Osteocyte (in vitro differentiated cells): Measurements from ENCODE around the gene CMIP. TPM values are rescaled to one million over a fixed set of nuclear protein-coding genes. Genes with fewer than 3 reads are reported as not detected.

Experiments
- DNase-seq: peaks from one replicate; pipeline ENCODE4 v3.0.0; 2021; ENCODE audit warnings: mixed read lengths; ENCODE audit not compliant: unreplicated experiment; ENCODE audit errors: extremely low spot score
- H3K27ac Mint-ChIP-seq: one replicate; pipeline ENCODE4 v1.8.0; 2021; ENCODE audit warnings: mild to moderate bottlenecking, mixed read lengths; ENCODE audit not compliant: unreplicated experiment
- H3K27me3 Mint-ChIP-seq: one replicate; pipeline ENCODE4 v1.8.0; 2021; ENCODE audit warnings: mixed read lengths; ENCODE audit not compliant: unreplicated experiment
- H3K36me3 Mint-ChIP-seq: one replicate; pipeline ENCODE4 v1.8.0; 2021; ENCODE audit warnings: mixed read lengths; ENCODE audit not compliant: unreplicated experiment
- H3K4me1 Mint-ChIP-seq: one replicate; pipeline ENCODE4 v1.8.0; 2021; ENCODE audit warnings: mixed read lengths; ENCODE audit not compliant: unreplicated experiment
- H3K4me3 Mint-ChIP-seq: one replicate; pipeline ENCODE4 v1.8.0; 2021; ENCODE audit warnings: mild to moderate bottlenecking, moderate library complexity, mixed read lengths; ENCODE audit not compliant: unreplicated experiment
- H3K9me3 Mint-ChIP-seq: one replicate; pipeline ENCODE4 v1.8.0; 2021; ENCODE audit warnings: mixed read lengths; ENCODE audit not compliant: unreplicated experiment
- CTCF ChIP-seq: fragments of 200-600 bp; sonication (generic); IDR thresholded peaks from 2 replicates; pipeline ENCODE4 v1.5.0; 2021; ENCODE audit warnings: antibody characterized with exemption, mild to moderate bottlenecking, moderate library complexity
- total RNA-seq: library from RNA; stranded (reverse); gene quantifications from 2 replicates; pipeline ENCODE4 v1.2.1, GENCODE V29; 2021

CMIP gene
- total RNA-seq, 1 donor from 2014 or later: 38.0 TPM

- no peak overlapping the region for H3K4me3 Mint-ChIP-seq
- H3K27ac Mint-ChIP-seq: peak overlapping the region; percentile 10
Measured at GRCh38 chr16:81484908-81485624, 40.5 kb downstream of the CMIP start.

GRCh38 chr16:81485824-81486539 is 41.4 kb downstream of the CMIP start:
- Mint-ChIP-seq H3K27me3 (no peaks in the 10 kb centered on the region), H3K4me3 (no peak overlapping the region), H3K36me3 (peaks cover 4% of the 10 kb centered on the region), H3K27ac (peak overlapping the region; percentile 50), H3K9me3 (no peaks in the 10 kb centered on the region), H3K4me1 (peaks cover 49% of the 10 kb centered on the region)
- TF ChIP-seq CTCF: no peak
- DNase-seq: no peak

More at GRCh38 chr16:81484908-81485624, 40.5 kb downstream of the CMIP start:
- DNase-seq: no peak
- peaks cover 51% of the 10 kb centered on the region for H3K4me1 Mint-ChIP-seq
- no peaks in the 10 kb centered on the region for H3K27me3 Mint-ChIP-seq
- no peak for TF ChIP-seq CTCF
- no peaks in the 10 kb centered on the region for H3K9me3 Mint-ChIP-seq
- H3K36me3 Mint-ChIP-seq: peaks cover 4% of the 10 kb centered on the region

- Mint-ChIP-seq H3K36me3 (peaks cover 4% of the 10 kb centered on the region), H3K4me1 (peaks cover 43% of the 10 kb centered on the region), H3K27ac (peak overlapping the region; percentile 50), H3K9me3 (no peaks in the 10 kb centered on the region), H3K27me3 (no peaks in the 10 kb centered on the region), H3K4me3 (no peak overlapping the region)
- no peak for DNase-seq
- TF ChIP-seq CTCF: no peak
Measured at GRCh38 chr16:81486540-81487061, 42.0 kb downstream of the CMIP start.

- peaks cover 46% of the 10 kb centered on the region for H3K4me1 Mint-ChIP-seq
Measured at GRCh38 chr16:81487301-81487720, 42.7 kb downstream of the CMIP start.

More at GRCh38 chr16:81487301-81487720, 42.7 kb downstream of the CMIP start:
- Mint-ChIP-seq H3K9me3 (no peaks in the 10 kb centered on the region), H3K27ac (no peak overlapping the region), H3K4me3 (no peak overlapping the region), H3K27me3 (no peaks in the 10 kb centered on the region), H3K36me3 (peaks cover 4% of the 10 kb centered on the region)
- no peak for TF ChIP-seq CTCF
- no peak for DNase-seq
